Measurements from ENCODE around the gene ATP5F1D. TPM values are rescaled to one million over a fixed set of nuclear protein-coding genes. Genes with fewer than 3 reads are reported as not detected.

The ATP5F1D gene
- total and polyA plus RNA-seq, 2 of the 13 experiments (the other 11 are each of a cell fraction or from before 2014, with no cell fraction given), result 39.4 to 78.7 TPM

DNA sequence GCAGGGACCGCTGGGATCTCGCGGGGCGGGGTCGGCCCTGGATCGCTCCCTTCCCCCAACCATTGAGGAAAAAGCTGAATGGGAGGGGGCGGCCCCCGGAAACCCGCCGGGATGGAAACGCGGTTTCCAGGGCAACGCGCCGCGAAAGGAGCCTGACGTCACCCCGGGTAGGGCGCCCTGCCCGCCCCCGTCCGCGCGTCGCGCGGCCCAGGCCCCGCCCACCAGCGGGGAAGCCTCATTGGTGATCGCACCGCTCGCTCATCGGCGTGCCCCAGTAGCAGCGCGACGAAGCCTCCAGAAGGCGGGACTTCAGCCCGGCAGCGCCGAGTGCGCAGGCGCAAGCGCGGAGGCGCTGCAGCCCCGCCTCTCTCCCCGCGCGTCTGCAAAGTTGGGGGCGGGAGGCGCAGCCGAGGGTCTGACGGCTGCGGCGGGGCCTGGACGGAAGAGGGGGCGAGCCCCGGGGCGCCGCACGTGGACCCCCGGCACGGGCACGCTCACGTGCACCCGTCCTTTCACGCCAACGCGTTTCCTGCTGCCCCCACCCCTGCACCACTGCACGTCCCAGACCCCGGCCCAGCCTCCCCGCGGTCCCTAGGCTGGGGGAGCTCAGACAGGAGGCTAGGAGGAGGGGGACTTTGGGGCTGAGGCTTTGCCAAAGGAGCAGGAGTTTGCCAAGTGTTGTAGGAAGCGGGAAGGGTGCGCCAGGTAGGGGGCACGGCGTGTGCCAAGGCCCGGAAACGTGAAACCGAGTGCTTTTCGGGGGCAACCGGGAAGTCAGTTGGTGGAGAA, 19.4 kb downstream of the ATP5F1D start (continued):
- TF ChIP-seq SRSF1 (optimal IDR thresholded peaks at IDR 0.05; ENCODE audit: low read depth, low read length) (no peak), ZNF569 (CRISPR knock-in tag; IDR thresholded peaks at IDR 0.05; ENCODE audit: borderline replicate concordance) (no peak), ZNF256 (CRISPR knock-in tag; conservative IDR thresholded peaks at IDR 0.05) (no peak), MIER2 (CRISPR knock-in tag; IDR thresholded peaks at IDR 0.05) (no peak), ZBTB7A (CRISPR knock-in tag; IDR thresholded peaks at IDR 0.05) (no peak; the same call in 1 of the 2 replicates), HNRNPL (IDR thresholded peaks at IDR 0.05; ENCODE audit: low read depth, low read length) (no peak), ZNF12 (CRISPR knock-in tag; IDR thresholded peaks at IDR 0.05) (no peak), PPARG (CRISPR knock-in tag; conservative IDR thresholded peaks at IDR 0.05) (no peak), HOXA7 (CRISPR knock-in tag; IDR thresholded peaks at IDR 0.05) (no peak), DMAP1 (CRISPR knock-in tag; IDR thresholded peaks at IDR 0.05) (peak; percentile 40; the same call in 1 of the 2 replicates), ZSCAN9 (CRISPR knock-in tag; IDR thresholded peaks at IDR 0.05; ENCODE audit: borderline replicate concordance) (no peak), FIP1L1 (IDR thresholded peaks at IDR 0.05; ENCODE audit: borderline replicate concordance, insufficient read depth, low read depth, low read length) (no peak), ZNF841 (CRISPR knock-in tag; IDR thresholded peaks at IDR 0.05; ENCODE audit: borderline replicate concordance) (no peak), ZNF441 (CRISPR knock-in tag; IDR thresholded peaks at IDR 0.05; ENCODE audit: borderline replicate concordance) (0 out of 2 replicates have a peak, but pooled peaks have one; percentile 35), RORA (CRISPR knock-in tag; IDR thresholded peaks at IDR 0.05) (no peak), ZNF382 (CRISPR knock-in tag; IDR thresholded peaks at IDR 0.05; ENCODE audit: borderline replicate concordance) (no peak), ARNT (IDR thresholded peaks at IDR 0.05) (no peak), NRL (CRISPR knock-in tag; IDR thresholded peaks at IDR 0.05; ENCODE audit: borderline replicate concordance) (no peak)
- TF ChIP-seq, protein P1, sequence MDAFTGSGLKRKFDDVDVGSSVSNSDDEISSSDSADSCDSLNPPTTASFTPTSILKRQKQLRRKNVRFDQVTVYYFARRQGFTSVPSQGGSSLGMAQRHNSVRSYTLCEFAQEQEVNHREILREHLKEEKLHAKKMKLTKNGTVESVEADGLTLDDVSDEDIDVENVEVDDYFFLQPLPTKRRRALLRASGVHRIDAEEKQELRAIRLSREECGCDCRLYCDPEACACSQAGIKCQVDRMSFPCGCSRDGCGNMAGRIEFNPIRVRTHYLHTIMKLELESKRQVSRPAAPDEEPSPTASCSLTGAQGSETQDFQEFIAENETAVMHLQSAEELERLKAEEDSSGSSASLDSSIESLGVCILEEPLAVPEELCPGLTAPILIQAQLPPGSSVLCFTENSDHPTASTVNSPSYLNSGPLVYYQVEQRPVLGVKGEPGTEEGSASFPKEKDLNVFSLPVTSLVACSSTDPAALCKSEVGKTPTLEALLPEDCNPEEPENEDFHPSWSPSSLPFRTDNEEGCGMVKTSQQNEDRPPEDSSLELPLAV (CRISPR knock-in tag; conservative IDR thresholded peaks at IDR 0.05; ENCODE audit: low read depth), result no peak
- TF ChIP-seq, protein P2, sequence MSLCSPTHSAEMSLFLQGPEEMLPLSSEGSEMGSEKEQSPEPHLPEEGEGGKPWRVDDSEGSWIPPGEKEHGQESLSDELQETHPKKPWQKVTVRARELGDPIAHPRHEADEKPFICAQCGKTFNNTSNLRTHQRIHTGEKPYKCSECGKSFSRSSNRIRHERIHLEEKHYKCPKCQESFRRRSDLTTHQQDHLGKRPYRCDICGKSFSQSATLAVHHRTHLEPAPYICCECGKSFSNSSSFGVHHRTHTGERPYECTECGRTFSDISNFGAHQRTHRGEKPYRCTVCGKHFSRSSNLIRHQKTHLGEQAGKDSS (CRISPR knock-in tag; IDR thresholded peaks at IDR 0.05; ENCODE audit: borderline replicate concordance, low read depth), result 0 out of 2 replicates have a peak, but pooled peaks have one; percentile 5
- TF ChIP-seq, protein P3, sequence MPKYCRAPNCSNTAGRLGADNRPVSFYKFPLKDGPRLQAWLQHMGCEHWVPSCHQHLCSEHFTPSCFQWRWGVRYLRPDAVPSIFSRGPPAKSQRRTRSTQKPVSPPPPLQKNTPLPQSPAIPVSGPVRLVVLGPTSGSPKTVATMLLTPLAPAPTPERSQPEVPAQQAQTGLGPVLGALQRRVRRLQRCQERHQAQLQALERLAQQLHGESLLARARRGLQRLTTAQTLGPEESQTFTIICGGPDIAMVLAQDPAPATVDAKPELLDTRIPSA (CRISPR knock-in tag; IDR thresholded peaks at IDR 0.05; ENCODE audit: borderline replicate concordance), result no peak
- TF ChIP-seq, protein P4, sequence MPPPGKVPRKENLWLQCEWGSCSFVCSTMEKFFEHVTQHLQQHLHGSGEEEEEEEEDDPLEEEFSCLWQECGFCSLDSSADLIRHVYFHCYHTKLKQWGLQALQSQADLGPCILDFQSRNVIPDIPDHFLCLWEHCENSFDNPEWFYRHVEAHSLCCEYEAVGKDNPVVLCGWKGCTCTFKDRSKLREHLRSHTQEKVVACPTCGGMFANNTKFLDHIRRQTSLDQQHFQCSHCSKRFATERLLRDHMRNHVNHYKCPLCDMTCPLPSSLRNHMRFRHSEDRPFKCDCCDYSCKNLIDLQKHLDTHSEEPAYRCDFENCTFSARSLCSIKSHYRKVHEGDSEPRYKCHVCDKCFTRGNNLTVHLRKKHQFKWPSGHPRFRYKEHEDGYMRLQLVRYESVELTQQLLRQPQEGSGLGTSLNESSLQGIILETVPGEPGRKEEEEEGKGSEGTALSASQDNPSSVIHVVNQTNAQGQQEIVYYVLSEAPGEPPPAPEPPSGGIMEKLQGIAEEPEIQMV (CRISPR knock-in tag; IDR thresholded peaks at IDR 0.05; ENCODE audit: low read depth), result no peak

Measured in HepG2 (cell line).